Measurements from ENCODE around the gene WNT4. TPM values are rescaled to one million over a fixed set of nuclear protein-coding genes. Genes with fewer than 3 reads are reported as not detected.

Gene WNT4
- total RNA-seq, 1 donor from 2014 or later, result under 0.01 TPM

- DNase-seq (ENCODE audit: low read depth), result no peak
Measured at GRCh38 chr1:22108339-22109105, 34.4 kb downstream of the WNT4 start.

DNA sequence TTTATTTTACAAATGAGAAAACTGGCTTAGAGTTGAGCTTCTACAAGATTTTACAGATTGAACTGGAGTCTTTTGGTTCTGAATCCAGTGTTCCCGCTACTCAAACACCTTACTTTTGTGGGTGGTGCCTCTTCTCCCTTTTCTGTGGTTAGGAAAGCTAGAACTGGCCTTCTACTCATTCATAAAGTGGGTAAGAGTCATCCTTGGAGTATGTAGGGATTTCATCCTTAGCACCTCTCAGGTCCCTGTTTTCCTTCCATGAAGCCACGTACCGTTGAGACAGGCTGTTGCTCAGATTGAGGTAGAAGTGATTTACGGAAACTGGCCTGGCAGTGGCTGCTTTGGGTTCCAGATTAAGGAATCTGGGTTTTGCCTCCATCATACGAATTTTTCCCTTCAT is 35.8 kb downstream of the WNT4 start:
- DNase-seq (ENCODE audit: low read depth), result peak; percentile 65

GRCh38 chr1:22105611-22106207 is 37.2 kb downstream of the WNT4 start:
- peak; percentile 69 for DNase-seq (ENCODE audit: low read depth)

- no peak for DNase-seq (ENCODE audit: low read depth)
Measured at GRCh38 chr1:22104865-22105437, 37.9 kb downstream of the WNT4 start.

DNA sequence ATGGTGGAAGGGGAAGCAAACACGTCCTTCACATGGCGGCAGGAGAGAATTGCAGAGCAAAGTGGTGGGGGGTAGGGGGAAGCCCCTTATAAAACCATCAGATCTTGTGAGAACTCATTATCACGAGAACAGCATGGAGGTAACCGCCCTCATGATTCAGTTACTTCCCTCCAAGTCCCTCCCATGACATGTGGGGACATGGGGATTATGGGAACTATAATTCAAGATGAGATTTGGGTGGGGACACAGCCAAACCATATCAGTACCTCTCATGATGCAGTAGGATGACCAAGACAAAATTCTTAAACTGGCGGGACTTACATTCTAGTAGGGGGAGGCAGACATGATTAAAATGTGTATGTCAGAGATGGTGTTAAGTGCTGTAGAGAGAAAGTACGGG is 38.8 kb downstream of the WNT4 start:
- DNase-seq (ENCODE audit: low read depth), result no peak

GRCh38 chr1:22102746-22103145 is 40.2 kb downstream of the WNT4 start:
- no peak for DNase-seq (ENCODE audit: low read depth)

DNA sequence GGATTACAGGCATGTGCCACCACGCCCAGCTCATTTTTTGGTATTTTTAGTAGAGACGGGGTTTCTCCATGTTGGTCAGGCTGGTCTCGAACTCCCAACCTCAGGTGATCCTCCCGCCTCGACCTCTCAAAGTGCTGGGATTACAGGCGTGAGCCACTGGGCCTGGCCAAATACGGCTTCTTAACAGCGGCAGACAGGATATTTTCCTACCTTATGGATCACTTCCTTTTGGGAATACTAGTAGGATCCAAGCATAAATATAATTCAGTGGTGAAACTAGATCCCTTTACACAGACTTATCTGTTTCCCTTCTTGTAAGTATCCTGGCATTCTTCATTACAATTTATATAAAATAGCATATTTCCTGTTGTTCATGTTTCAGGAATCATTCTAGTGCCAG is 40.9 kb downstream of the WNT4 start:
- DNase-seq (ENCODE audit: low read depth), result no peak

DNA sequence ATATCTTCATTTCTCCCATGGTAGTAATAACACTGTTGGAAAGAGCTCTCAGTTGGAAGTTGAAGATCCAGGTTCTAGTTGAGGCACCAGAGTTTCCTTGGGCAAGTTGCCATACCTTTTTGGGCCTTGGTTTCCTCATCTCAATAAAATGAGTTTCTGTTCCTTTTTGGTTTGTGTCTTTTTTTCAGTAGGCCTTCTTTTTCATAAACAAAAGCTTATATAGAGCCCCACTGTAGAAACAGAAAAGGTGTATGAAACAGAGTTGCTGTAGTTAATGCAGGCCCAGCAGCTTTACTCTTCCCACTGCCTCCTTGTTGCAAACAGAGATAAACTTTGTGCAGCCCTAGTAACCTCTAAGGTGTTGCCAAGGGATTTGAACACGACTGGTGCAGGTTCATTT is 41.7 kb downstream of the WNT4 start:
- DNase-seq (ENCODE audit: low read depth), result no peak

- no peak for DNase-seq (ENCODE audit: low read depth)
Measured at GRCh38 chr1:22100168-22100567, 42.7 kb downstream of the WNT4 start.

GRCh38 chr1:22098752-22099151 is 44.1 kb downstream of the WNT4 start:
- no peak for DNase-seq (ENCODE audit: low read depth)

GRCh38 chr1:22096463-22096862 is 46.4 kb downstream of the WNT4 start:
- no peak for DNase-seq (ENCODE audit: low read depth)

DNA sequence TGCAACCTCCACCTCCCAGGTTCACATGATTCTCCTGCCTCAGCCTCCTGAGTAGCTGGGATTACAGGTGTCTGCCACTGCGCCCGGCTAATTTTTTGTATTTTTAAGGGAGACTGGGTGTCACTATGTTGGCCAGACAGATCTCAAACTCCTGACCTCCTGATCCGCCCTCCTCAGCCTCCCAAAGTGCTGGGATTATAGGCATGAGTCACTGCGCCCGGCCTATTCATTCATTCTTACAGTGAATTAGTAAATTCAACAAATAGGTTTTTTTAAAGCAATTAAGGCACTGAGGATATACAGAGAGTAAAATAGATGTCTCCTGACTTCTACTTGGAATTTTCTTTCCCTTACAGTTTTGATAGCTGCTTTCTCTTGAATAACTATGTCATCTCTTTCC is 46.9 kb downstream of the WNT4 start:
- DNase-seq (ENCODE audit: low read depth), result no peak

DNA sequence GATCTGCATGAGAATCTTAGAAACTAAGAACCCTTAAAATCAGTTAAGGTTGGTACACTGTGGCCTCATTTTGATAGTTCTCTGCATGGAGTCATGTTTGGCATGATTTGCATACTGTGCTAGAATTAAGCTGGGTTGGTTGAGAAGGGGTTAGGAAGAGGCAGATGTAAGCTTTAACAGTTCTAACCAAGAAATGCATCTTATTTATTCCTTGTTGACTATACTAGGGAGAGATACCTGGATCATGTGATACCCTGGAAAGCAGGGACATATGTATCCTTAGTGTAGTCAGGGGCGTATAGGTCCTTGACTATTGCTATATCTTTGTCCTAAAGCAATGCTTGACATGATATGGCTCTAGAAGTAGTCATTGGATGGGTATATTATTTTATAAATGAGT is 49.4 kb downstream of the WNT4 start:
- no peak for DNase-seq (ENCODE audit: low read depth)

DNA sequence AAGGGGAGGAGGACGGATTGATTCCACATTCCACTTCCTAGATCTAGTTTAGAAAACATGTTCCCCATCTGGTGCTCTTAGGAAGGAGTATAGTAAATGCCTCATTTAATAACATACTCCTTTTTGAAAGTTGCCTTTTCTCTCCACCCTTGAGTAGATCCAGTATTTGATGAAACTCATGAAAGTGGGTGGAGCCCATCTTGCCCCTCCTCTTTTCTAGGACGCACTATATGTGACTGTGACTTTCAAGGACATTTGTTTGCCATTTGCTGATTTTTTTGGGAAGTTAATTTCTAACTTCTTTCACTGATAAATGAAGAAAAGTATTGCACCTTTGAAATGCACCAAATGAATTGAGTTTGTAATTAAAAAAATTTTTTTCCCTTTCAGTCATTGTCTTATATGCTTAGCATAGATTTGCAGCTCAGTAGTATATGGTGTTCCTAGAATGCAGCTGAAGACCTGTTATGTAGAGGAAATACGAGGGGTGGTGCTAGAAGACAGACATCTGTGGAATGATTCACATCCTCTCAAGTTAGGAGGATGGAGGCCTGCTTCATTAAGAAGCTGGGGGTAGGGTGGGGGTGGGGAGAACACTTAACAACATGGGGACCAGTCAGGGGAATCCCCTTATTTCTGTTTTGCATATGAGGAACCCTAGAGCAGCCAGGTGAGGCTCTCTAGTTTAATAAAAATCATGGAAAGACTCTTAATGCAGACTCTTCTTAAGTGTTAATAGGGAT is 50.7 kb downstream of the WNT4 start:
- peak; percentile 52 for DNase-seq (ENCODE audit: low read depth)

- DNase-seq (ENCODE audit: low read depth), result no peak
Measured at GRCh38 chr1:22090867-22091266, 52.0 kb downstream of the WNT4 start.

GRCh38 chr1:22089787-22090186 is 53.1 kb downstream of the WNT4 start:
- no peak for DNase-seq (ENCODE audit: low read depth)

- DNase-seq (ENCODE audit: low read depth), result peak; percentile 60
Measured at GRCh38 chr1:22089134-22089571, 53.7 kb downstream of the WNT4 start.

DNA sequence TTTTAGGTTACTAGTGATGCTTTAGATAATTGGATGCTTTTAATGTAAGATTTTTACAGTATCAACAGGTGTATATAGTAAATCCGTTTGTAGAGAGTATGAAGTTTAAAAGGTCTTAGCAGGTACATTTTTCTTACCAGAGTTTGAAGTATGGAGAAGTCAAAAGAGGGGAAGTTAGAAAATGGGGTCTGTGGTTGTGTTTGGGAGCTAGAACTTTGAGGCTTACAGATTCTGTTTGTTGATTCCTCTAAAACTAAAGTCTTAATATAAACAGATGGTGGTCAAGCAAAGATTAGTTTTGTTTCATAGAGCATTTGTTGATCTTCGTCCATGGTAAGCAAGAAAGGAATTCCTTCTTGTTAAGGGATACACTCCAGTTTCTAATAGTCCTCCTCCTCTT is 54.6 kb downstream of the WNT4 start:
- DNase-seq (ENCODE audit: low read depth), result no peak

DNA sequence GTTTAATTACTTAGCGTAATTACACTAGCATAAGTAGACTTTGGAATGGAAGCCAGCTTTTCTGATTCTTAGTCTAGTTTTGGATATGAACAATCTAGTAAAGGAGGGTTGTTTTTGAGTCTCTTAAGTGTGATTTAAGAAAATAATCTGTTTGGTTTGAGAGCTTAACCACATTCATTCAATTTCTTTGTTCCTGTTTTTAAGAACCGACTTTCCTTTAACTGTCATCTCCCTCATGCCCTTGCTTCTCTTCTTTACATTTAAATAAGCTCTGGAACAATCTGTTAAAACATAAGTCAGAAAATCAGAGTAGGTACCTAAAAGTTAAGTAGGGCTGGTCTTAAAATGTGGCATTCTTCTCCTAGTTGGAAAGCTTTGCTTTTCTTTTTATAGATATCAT is 62.7 kb downstream of the WNT4 start:
- no peak for DNase-seq (ENCODE audit: low read depth)

- DNase-seq (ENCODE audit: low read depth), result no peak
Measured at GRCh38 chr1:22078133-22078532, 64.8 kb downstream of the WNT4 start.

GRCh38 chr1:22077728-22078127 is 65.2 kb downstream of the WNT4 start:
- peak; percentile 28 for DNase-seq (ENCODE audit: low read depth)

DNA sequence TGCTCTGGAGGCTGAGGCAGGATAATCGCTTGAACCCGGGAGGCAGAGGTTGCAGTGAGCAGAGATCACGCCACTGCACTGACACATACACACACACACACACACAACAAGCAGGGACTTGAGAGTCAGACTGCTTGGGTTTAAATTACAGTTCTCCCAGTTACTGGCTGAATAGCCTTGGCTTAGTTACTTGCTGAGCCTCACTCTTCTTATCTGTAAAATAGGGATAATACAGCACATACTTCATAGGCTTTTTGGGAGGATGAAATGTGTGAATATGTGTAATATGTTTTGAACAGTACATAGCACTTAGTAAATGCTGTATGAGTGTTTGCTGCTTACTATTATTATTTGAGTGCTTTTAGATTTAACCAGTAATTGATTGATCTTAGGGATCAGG is 66.6 kb downstream of the WNT4 start:
- no peak for DNase-seq (ENCODE audit: low read depth)

- DNase-seq (ENCODE audit: low read depth), result no peak
Measured at GRCh38 chr1:22075718-22076117, 67.2 kb downstream of the WNT4 start.
